Karpas-422 (cell line): ENCODE results near the gene HCFC1. TPM values are rescaled to one million over a fixed set of nuclear protein-coding genes. Genes with fewer than 3 reads are reported as not detected.

ENCODE experiments used
- DNase-seq: peaks from one replicate; pipeline ENCODE4 v3.0.0-alpha.2; 2015
- H2AFZ ChIP-seq: fragments of 200-600 bp; sonication (generic); 2 replicates; pipeline ENCODE4 v1.6.1; 2014; ENCODE audit warnings: antibody characterized with exemption, low read length, mixed read lengths
- H3K27ac ChIP-seq: fragments of 200-600 bp; sonication (generic); 2 replicates; pipeline ENCODE4 v1.5.1; 2014; ENCODE audit warnings: mild to moderate bottlenecking, low read length, moderate library complexity
- H3K27me3 ChIP-seq: fragments of 200-600 bp; sonication (generic); 2 replicates; pipeline ENCODE4 v1.6.1; 2014; ENCODE audit warnings: low read length, mixed read lengths
- H3K36me3 ChIP-seq: fragments of 200-600 bp; sonication (generic); 2 replicates; pipeline ENCODE4 v1.6.1; 2014; ENCODE audit warnings: low read length, mixed read lengths; ENCODE audit not compliant: insufficient read depth
- H3K4me1 ChIP-seq: fragments of 200-600 bp; sonication (generic); 2 replicates; pipeline ENCODE4 v1.6.1; 2014; ENCODE audit warnings: mild to moderate bottlenecking, low read length, mixed read lengths
- H3K4me2 ChIP-seq: fragments of 200-600 bp; sonication (generic); 2 replicates; pipeline ENCODE4 v1.6.1; 2014; ENCODE audit warnings: low read length, low read depth, mild to moderate bottlenecking; ENCODE audit not compliant: poor library complexity, severe bottlenecking
- H3K4me3 ChIP-seq: fragments of 200-600 bp; sonication (generic); 2 replicates; pipeline ENCODE4 v1.5.1; 2014; ENCODE audit warnings: mild to moderate bottlenecking, antibody characterized with exemption, low read length, mixed read lengths
- H3K79me2 ChIP-seq: fragments of 200-600 bp; sonication (generic); 2 replicates; pipeline ENCODE4 v1.6.1; 2014; ENCODE audit warnings: mild to moderate bottlenecking, low read length, mixed read lengths
- H3K9ac ChIP-seq: fragments of 200-600 bp; sonication (generic); 2 replicates; pipeline ENCODE4 v1.6.0; 2014; ENCODE audit warnings: low read length
- H3K9me2 ChIP-seq: fragments of 200-600 bp; sonication (generic), shearing (Covaris generic); replicated peaks from 2 replicates; pipeline ENCODE4 v1.6.0; 2014; ENCODE audit warnings: mild to moderate bottlenecking, low read length, moderate library complexity; ENCODE audit not compliant: insufficient read depth
- H3K9me3 ChIP-seq: fragments of 300-700, 200-600 bp; sonication (generic); 2 replicates; pipeline ENCODE4 v1.6.1; 2014; ENCODE audit warnings: low read length, mixed read lengths
- H4K20me1 ChIP-seq: fragments of 200-600 bp; sonication (generic); 2 replicates; pipeline ENCODE4 v1.6.1; 2014; ENCODE audit warnings: mild to moderate bottlenecking, antibody characterized with exemption, low read length, low read depth; ENCODE audit not compliant: insufficient read depth
- total RNA-seq: library from RNA; depleted of rRNA; stranded (reverse); fragments of >200 nt; shearing (Covaris generic); gene quantifications from 2 replicates; pipeline ENCODE4 v1.2.3, GENCODE V29; 2014; ENCODE audit warnings: low replicate concordance

HCFC1 gene
- total RNA-seq, 1 experiment from 2014 or later: 16.8 TPM

GRCh38 chrX:153954558-153955227 is 16.9 kb downstream of the HCFC1 start:
- Histone ChIP-seq H3K9me3 (no peaks in the 10 kb centered on the region), H3K9me2 (no peaks in the 10 kb centered on the region), H3K36me3 (peaks cover 11% of the 10 kb centered on the region), H3K79me2 (no peaks in the 10 kb centered on the region), H3K4me3 (no peak overlapping the region), H3K4me2 (no peak overlapping the region), H3K27ac (no peak overlapping the region), H3K9ac (no peak overlapping the region), H2AFZ (no peak overlapping the region), H3K4me1 (no peaks in the 10 kb centered on the region), H4K20me1 (0 out of 2 replicates have a peak, but pooled peaks cover 4% of the 10 kb centered on the region), H3K27me3 (no peaks in the 10 kb centered on the region)
- no peak for DNase-seq

DNA sequence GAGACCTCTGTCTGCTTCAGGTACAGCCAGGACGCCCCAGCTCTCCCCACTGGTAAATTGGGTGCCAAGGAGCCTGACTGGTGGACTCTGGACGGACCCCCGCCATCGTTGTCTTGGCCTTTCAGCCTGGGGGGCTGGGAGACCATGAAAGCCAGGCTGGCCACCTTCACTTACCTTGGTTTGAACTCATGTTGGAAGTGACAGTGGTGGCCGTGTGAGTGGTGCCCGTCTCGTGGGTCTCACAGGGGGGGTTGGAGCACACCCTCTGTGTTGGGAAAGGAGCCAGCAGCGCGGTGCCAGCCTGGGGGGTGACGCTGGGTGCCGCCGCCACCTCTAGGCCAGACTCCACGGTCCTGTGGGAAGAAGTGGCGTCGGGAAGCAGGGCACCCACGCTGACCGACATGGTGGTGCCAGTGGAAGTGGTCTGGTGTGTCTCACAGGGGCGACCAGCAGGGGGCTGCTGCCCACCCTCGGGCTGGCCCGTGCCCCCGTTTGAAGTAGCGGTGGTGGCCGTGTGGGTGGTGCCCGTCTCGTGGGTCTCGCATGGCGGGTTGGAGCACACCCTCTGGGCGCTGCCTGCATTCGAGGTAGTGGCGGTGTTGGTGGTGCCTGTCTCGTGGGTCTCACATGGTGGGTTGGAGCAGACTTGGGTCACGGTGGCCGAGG is 17.6 kb downstream of the HCFC1 start:
- no peak overlapping the region for H2AFZ ChIP-seq
- no peak for DNase-seq
- no peaks in the 10 kb centered on the region for H3K9me3 ChIP-seq
- H3K4me1 ChIP-seq: no peaks in the 10 kb centered on the region
- peaks cover 11% of the 10 kb centered on the region for H3K36me3 ChIP-seq
- no peaks in the 10 kb centered on the region for H3K27me3 ChIP-seq
- no peak overlapping the region for H3K9ac ChIP-seq
- 0 out of 2 replicates have a peak, but pooled peaks cover 4% of the 10 kb centered on the region for H4K20me1 ChIP-seq
- no peak overlapping the region for H3K4me3 ChIP-seq
- H3K27ac ChIP-seq: no peak overlapping the region
- H3K4me2 ChIP-seq: no peak overlapping the region
- H3K9me2 ChIP-seq: no peaks in the 10 kb centered on the region
- no peaks in the 10 kb centered on the region for H3K79me2 ChIP-seq

DNA sequence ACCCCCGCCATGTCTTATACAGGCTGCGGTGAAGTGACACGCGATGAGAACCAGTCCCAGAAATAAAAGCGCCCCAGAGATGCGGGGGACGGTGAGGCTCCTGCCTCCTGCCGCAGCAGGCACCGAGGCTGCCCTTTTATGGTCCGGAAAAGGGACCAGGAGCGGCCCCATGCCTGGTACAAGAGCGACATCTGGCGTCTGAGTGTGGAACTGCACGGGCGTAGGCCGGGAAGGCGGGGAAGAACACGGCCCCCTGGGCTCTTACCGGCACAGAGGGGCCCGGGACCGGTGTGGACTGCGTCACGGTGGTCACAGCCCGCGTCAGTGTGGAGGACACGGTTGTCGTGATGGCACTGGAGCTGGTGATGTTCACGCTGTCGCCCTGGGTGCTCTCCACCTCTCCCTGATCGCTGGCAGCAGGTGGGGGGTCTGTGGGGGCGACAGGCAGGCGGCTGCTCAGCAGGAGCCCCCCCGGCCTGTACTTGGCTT is 18.2 kb downstream of the HCFC1 start:
- Histone ChIP-seq H3K27ac (no peak overlapping the region), H4K20me1 (0 out of 2 replicates have a peak, but pooled peaks cover 4% of the 10 kb centered on the region), H3K4me2 (no peak overlapping the region), H3K79me2 (no peaks in the 10 kb centered on the region), H3K27me3 (no peaks in the 10 kb centered on the region), H3K9me2 (no peaks in the 10 kb centered on the region), H3K9ac (no peak overlapping the region), H3K4me1 (no peaks in the 10 kb centered on the region), H3K4me3 (no peak overlapping the region), H2AFZ (no peak overlapping the region), H3K36me3 (peaks cover 11% of the 10 kb centered on the region), H3K9me3 (no peaks in the 10 kb centered on the region)
- DNase-seq: peak; percentile 93

DNA sequence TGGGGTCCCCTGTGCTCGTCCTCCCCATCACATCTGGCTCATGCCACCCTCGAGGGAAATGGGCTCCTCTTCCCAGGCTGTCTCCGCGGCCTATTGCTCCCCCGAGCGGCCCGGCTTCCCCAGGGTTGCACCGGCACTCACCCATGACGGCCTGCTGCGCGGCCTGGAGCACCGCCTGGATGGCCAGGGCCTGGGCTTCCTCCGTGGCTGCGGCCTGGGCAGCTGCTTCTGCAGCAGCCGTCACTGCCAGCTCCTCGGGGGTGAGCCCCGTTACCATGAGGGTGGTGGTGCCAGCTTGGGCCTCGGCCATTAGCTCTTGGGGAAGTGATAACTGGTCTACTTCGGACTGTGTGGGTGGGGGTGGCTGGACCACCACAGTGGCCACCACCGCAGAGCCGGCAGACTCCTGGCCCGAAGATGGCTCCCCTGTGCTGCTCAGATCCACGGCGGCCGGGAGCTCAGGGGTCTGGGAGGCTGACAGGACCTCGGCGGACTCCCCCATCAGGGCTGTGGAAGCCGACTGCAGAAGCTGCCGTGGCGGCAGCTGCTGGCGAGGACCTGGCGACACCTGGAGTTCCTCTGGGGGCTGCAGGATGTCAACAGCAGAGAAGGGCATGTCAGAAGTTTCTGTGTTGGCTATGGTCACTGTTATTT is 19.1 kb downstream of the HCFC1 start:
- no peak for DNase-seq

DNA sequence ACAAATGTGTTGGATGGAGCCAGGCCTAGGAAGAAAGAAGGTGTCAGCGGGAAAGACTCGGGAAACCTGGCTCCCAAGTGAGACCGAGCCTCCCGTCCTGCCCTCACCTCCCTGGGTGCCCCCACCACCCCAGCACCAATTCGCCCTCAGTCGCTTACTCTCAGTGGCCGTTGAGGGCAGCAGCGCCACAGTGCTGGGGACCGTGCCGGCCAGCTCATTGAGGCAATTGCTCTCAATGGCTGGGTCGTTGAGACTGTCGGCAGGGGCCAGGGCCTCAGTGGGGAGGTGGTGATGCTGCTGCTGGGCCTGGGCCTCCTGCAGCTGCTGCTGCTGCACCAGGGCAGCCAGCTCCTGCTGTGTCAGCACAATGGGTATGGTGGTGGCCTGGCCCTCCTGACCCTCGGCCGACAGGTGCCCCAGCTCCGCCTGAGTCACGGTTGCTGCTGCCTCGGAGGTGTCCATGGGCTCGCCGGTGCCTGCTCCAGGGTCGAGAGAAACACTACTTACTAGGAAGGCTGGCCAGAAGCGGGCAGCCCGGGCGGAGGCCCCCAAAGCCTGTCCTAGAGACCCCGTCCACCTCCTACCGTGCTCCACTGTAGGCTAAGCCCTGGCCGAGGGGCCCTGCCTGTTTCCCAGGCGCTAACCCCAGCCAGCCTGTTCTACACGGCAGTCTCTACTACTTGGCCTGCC is 19.8 kb downstream of the HCFC1 start:
- no peak for DNase-seq
- Histone ChIP-seq H3K4me1 (no peaks in the 10 kb centered on the region), H3K4me2 (no peak overlapping the region), H3K27ac (no peak overlapping the region), H3K79me2 (no peaks in the 10 kb centered on the region), H3K27me3 (no peaks in the 10 kb centered on the region), H3K9me2 (no peaks in the 10 kb centered on the region), H2AFZ (no peak overlapping the region), H3K9me3 (no peaks in the 10 kb centered on the region), H3K36me3 (peaks cover 11% of the 10 kb centered on the region), H4K20me1 (0 out of 2 replicates have a peak, but pooled peaks cover 4% of the 10 kb centered on the region), H3K4me3 (no peak overlapping the region), H3K9ac (no peak overlapping the region)

More for the DNA sequence above, 19.1 kb downstream of the HCFC1 start:
- no peaks in the 10 kb centered on the region for H3K27me3 ChIP-seq
- H3K4me2 ChIP-seq: no peak overlapping the region
- H3K27ac ChIP-seq: no peak overlapping the region
- no peak overlapping the region for H2AFZ ChIP-seq
- no peaks in the 10 kb centered on the region for H3K79me2 ChIP-seq
- no peaks in the 10 kb centered on the region for H3K4me1 ChIP-seq
- no peak overlapping the region for H3K4me3 ChIP-seq
- H3K9me3 ChIP-seq: no peaks in the 10 kb centered on the region
- 0 out of 2 replicates have a peak, but pooled peaks cover 4% of the 10 kb centered on the region for H4K20me1 ChIP-seq
- H3K9ac ChIP-seq: no peak overlapping the region
- peaks cover 11% of the 10 kb centered on the region for H3K36me3 ChIP-seq
- no peaks in the 10 kb centered on the region for H3K9me2 ChIP-seq

DNA sequence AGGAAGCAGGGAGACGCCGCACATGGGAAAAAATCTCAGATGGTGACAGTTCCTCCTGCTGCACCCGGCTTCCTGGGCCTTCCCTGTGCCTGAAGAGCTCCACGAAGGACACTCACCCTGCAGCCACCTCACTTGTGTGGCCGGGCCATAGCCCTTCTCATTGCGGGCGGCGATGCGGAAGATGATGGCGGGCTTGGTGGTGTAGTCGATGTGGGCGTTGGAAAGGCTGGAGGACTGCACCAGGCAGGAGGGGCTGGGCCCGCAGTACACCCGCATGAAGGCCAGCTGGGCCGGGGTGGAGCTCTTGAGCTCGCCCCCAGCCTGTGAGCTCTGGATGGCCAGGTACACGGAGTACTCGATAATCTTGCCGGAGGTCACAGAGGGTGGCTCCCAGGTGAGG is 21.5 kb downstream of the HCFC1 start:
- Histone ChIP-seq H3K9me3 (no peaks in the 10 kb centered on the region), H2AFZ (no peak overlapping the region), H3K9me2 (no peaks in the 10 kb centered on the region), H3K9ac (no peak overlapping the region), H3K27me3 (no peaks in the 10 kb centered on the region), H3K4me1 (no peaks in the 10 kb centered on the region), H3K27ac (no peak overlapping the region), H4K20me1 (0 out of 2 replicates have a peak, but pooled peaks cover 4% of the 10 kb centered on the region), H3K79me2 (no peaks in the 10 kb centered on the region), H3K4me3 (no peak overlapping the region), H3K36me3 (peaks cover 11% of the 10 kb centered on the region), H3K4me2 (no peak overlapping the region)
- DNase-seq: no peak

DNA sequence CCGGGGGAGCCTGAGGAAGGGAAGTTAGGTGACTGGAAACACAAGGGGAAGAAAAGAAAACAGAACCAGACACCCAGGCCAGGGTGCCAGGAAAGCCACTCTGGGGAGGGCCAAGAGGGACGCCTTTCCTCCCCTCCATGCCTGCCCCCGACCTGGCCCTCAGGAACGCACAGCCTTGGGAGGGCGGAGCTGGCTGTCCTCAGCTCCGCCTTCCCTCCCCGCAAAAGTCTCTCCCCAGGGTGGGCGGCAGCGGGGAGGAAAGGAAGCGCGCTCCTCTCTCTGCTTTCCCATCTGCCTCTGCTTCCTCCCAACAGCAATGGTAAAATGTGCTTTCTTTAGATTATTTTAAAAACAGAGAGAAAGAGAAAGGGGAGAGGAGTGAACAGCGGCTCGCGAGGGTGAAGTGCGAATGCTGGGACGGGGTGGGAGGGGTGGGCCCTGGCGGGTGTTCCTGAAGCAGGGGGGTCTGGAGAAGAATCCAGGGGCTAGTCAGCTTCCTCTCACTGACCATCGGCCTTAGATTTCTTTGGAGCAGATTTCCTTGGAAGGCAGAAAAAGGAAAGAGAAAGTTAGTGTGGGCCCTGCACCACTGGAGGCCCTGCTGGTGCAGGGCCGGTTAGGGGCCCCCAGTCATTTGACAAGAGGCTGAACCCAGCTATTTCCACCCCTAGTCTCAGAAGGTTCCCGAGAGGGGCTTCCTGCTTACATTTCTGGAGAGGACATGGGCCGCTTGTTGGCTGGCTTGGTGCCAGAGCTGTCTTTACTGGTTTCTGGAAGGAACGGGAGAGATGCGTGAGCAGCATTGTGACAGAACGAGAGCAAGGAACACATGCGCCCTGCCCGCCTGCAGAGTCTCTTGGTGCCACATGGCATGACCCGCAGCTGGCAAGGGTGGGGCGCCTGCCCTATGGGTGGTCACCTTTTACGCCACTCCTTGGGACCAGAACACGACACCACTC is 22.5 kb downstream of the HCFC1 start:
- no peaks in the 10 kb centered on the region for H3K9me2 ChIP-seq
- no peak overlapping the region for H3K4me3 ChIP-seq
- no peak overlapping the region for H3K27ac ChIP-seq
- H2AFZ ChIP-seq: no peak overlapping the region
- H3K79me2 ChIP-seq: no peaks in the 10 kb centered on the region
- no peak for DNase-seq
- no peaks in the 10 kb centered on the region for H3K4me1 ChIP-seq
- 0 out of 2 replicates have a peak, but pooled peaks cover 4% of the 10 kb centered on the region for H4K20me1 ChIP-seq
- no peaks in the 10 kb centered on the region for H3K9me3 ChIP-seq
- H3K36me3 ChIP-seq: peaks cover 11% of the 10 kb centered on the region
- H3K9ac ChIP-seq: no peak overlapping the region
- no peaks in the 10 kb centered on the region for H3K27me3 ChIP-seq
- H3K4me2 ChIP-seq: no peak overlapping the region
